Sigmoid colon (tissue), 3 donors: Measurements from ENCODE around the gene PTPRT.

Experiments used
- POLR2A ChIP-seq, 2 donors: fragments of 450-650 bp; IDR thresholded peaks; one replicate each; pipeline ENCODE4 v1.6.1; 2016; ENCODE audit warnings: antibody characterized with exemption in 2 of 2, mild to moderate bottlenecking in 2 of 2, moderate library complexity in 2 of 2
- TF ChIP-seq, protein P1 (sequence below), 4 experiments: fragments of 450-650 bp in 3 of 4; fragments of 200-600 bp in 1 of 4; IDR thresholded peaks; one replicate each; pipeline ENCODE4 v1.5.1; 2016 to 2019; ENCODE audit warnings: antibody characterized with exemption in 4 of 4, mild to moderate bottlenecking in 3 of 4, moderate library complexity in 2 of 4

DNA sequence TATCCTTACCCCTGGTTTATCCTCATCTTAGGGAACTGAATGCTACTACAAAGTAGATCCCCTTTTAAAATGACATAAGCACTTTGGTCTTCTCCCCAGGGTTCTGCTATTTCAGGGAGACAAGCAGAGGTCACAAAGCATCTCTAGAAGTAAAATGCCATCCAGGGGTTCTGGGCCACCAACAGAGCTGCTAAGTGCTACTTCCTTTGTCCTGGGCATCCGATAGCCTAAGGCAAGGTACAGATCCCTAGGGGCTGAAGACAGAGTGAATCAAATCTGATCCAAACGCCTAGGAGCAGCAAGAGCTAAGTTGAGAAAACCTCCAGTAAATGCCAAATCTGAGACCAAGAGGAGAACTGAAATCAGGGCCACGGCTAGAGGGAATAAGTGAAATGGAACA is 161.2 kb downstream of the PTPRT start:
- TF ChIP-seq, protein P1, sequence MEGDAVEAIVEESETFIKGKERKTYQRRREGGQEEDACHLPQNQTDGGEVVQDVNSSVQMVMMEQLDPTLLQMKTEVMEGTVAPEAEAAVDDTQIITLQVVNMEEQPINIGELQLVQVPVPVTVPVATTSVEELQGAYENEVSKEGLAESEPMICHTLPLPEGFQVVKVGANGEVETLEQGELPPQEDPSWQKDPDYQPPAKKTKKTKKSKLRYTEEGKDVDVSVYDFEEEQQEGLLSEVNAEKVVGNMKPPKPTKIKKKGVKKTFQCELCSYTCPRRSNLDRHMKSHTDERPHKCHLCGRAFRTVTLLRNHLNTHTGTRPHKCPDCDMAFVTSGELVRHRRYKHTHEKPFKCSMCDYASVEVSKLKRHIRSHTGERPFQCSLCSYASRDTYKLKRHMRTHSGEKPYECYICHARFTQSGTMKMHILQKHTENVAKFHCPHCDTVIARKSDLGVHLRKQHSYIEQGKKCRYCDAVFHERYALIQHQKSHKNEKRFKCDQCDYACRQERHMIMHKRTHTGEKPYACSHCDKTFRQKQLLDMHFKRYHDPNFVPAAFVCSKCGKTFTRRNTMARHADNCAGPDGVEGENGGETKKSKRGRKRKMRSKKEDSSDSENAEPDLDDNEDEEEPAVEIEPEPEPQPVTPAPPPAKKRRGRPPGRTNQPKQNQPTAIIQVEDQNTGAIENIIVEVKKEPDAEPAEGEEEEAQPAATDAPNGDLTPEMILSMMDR (IDR thresholded peaks at IDR 0.05): no peak
- no peak for TF ChIP-seq POLR2A (IDR thresholded peaks at IDR 0.05)
